ENCODE measurements around the gene HNF1A. TPM values are rescaled to one million over a fixed set of nuclear protein-coding genes. Genes with fewer than 3 reads are reported as not detected.

HNF1A gene
- total and polyA plus RNA-seq, 10 of the 15 experiments (the other 5 are each of a cell fraction or from before 2014, with no cell fraction given), result 0.10 TPM; not detected in 9

GRCh38 chr12:120988234-120988633, 9.9 kb downstream of the HNF1A start:
- ChIA-PET SMC1A (ENCODE audit: uncharacterized antibody, unreplicated experiment) (no interaction called here), POLR2A (no interaction called here), RAD21 (ENCODE audit: unreplicated experiment) (no interaction called here), CTCF (no interaction called here)
- no TSS peak for BruUV-seq (replicated peaks)
- Histone ChIP-seq H3K9ac (ENCODE audit: control insufficient read depth, insufficient read depth, low read length) (no peak overlapping the region), H4K20me1 (ENCODE audit: control insufficient read depth, insufficient read depth) (no peaks in the 10 kb centered on the region), H3K36me3 (ENCODE audit: control insufficient read depth in 2 of 2, insufficient read depth in 2 of 2, low read length in 1 of 2) (no peaks in the 10 kb centered on the region), H2AFZ (ENCODE audit: control insufficient read depth, low read depth, low read length) (no peak overlapping the region), H3K4me3 (no peak overlapping the region), H3K9me3 (replicated peaks; ENCODE audit: control insufficient read depth, insufficient read depth, low read length) (no peaks in the 10 kb centered on the region), H3K27ac (ENCODE audit: control insufficient read depth, insufficient read depth) (no peak overlapping the region), H3K4me2 (ENCODE audit: control insufficient read depth, insufficient read depth) (no peak overlapping the region), H3K4me1 (ENCODE audit: control insufficient read depth, insufficient read depth, low read length) (no peaks in the 10 kb centered on the region), H3K79me2 (ENCODE audit: control insufficient read depth, insufficient read depth, low read length) (no peaks in the 10 kb centered on the region), H3K27me3 (replicated peaks in 1 of 2; ENCODE audit: control insufficient read depth in 2 of 2, insufficient read depth in 2 of 2, low read length in 1 of 2) (no peaks in the 10 kb centered on the region)
- DNase-seq (ENCODE audit: low read depth, low spot score) (no peak), FAIRE-seq (no peak), ATAC-seq (no peak)
- intact Hi-C loops (cut with micrococcal nuclease; ENCODE audit: unreplicated experiment) (no loop called here), in situ Hi-C loops (cut with MboI) (no loop called here)
- 27% methylated on average over 4 of the region's 4 CpGs for WGBS (ENCODE audit: insufficient coverage, insufficient replicate concordance, low lambda C conversion rate, missing lambda C conversion rate)
- TF ChIP-seq, protein P1, sequence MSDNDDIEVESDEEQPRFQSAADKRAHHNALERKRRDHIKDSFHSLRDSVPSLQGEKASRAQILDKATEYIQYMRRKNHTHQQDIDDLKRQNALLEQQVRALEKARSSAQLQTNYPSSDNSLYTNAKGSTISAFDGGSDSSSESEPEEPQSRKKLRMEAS (IDR thresholded peaks at IDR 0.05; ENCODE audit: low read depth, low read length), result no peak
- TF ChIP-seq, protein P2, sequence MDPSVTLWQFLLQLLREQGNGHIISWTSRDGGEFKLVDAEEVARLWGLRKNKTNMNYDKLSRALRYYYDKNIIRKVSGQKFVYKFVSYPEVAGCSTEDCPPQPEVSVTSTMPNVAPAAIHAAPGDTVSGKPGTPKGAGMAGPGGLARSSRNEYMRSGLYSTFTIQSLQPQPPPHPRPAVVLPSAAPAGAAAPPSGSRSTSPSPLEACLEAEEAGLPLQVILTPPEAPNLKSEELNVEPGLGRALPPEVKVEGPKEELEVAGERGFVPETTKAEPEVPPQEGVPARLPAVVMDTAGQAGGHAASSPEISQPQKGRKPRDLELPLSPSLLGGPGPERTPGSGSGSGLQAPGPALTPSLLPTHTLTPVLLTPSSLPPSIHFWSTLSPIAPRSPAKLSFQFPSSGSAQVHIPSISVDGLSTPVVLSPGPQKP (IDR thresholded peaks at IDR 0.05; ENCODE audit: low read depth, low read length), result no peak
- TF ChIP-seq TCF12 (IDR thresholded peaks at IDR 0.05; ENCODE audit: low read depth, low read length) (no peak), BCLAF1 (IDR thresholded peaks at IDR 0.05) (no peak), ATF2 (IDR thresholded peaks at IDR 0.05; ENCODE audit: low read length) (no peak), ATF7 (IDR thresholded peaks at IDR 0.05; ENCODE audit: low read depth) (no peak), BHLHE40 (IDR thresholded peaks at IDR 0.05; ENCODE audit: borderline replicate concordance in 1 of 2, low read depth in 2 of 2, low read length in 1 of 2) (no peak), CEBPB (IDR thresholded peaks at IDR 0.05; ENCODE audit: borderline replicate concordance in 1 of 2, low read depth in 2 of 2, low read length in 2 of 2) (no peak), CEBPZ (IDR thresholded peaks at IDR 0.05; ENCODE audit: low read depth, low read length) (no peak), EP300 (IDR thresholded peaks at IDR 0.05; ENCODE audit: borderline replicate concordance in 1 of 2, control insufficient read depth in 1 of 2, low read depth in 2 of 2, low read length in 2 of 2) (no peak), ZSCAN29 (IDR thresholded peaks at IDR 0.05) (no peak)
- TF ChIP-seq, protein P3, sequence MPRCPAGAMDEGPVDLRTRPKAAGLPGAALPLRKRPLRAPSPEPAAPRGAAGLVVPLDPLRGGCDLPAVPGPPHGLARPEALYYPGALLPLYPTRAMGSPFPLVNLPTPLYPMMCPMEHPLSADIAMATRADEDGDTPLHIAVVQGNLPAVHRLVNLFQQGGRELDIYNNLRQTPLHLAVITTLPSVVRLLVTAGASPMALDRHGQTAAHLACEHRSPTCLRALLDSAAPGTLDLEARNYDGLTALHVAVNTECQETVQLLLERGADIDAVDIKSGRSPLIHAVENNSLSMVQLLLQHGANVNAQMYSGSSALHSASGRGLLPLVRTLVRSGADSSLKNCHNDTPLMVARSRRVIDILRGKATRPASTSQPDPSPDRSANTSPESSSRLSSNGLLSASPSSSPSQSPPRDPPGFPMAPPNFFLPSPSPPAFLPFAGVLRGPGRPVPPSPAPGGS (IDR thresholded peaks at IDR 0.05; ENCODE audit: borderline replicate concordance, insufficient read depth, low read depth, low read length, poor library complexity, severe bottlenecking), result no peak

Measured in GM12878 (cell line).